PFSK-1 (cell line): ENCODE data around the gene PPP1R8.

Experiments used
- FOXP2 ChIP-seq: optimal IDR thresholded peaks from 2 replicates; pipeline ENCODE3; 2011; ENCODE audit warnings: borderline replicate concordance, control low read depth, inconsistent platforms; ENCODE audit not compliant: insufficient read depth; ENCODE audit errors: extremely low read length, extremely low read depth
- POLR2AphosphoS5 ChIP-seq: IDR thresholded peaks from 2 replicates; pipeline ENCODE4 v1.6.1; 2012; ENCODE audit warnings: low read depth, mild to moderate bottlenecking, control low read depth, low read length, moderate library complexity
- REST ChIP-seq, 2 experiments: IDR thresholded peaks; 2 replicates each; pipeline versions ENCODE4 v1.6.1 to v1.8.0; 2011 to 2012; ENCODE audit warnings: low read depth in 2 of 2, low read length in 2 of 2, control low read depth in 1 of 2, inconsistent platforms in 1 of 2, mild to moderate bottlenecking in 1 of 2, moderate library complexity in 1 of 2; ENCODE audit not compliant: insufficient read depth in 1 of 2
- SIN3A ChIP-seq: IDR thresholded peaks from 2 replicates; pipeline ENCODE4 v1.6.1; 2012; ENCODE audit warnings: mild to moderate bottlenecking, low read length, moderate library complexity, borderline replicate concordance; ENCODE audit not compliant: insufficient read depth
- TAF1 ChIP-seq: IDR thresholded peaks from 2 replicates; pipeline ENCODE4 v1.6.1; 2012; ENCODE audit warnings: low read length, control low read depth, borderline replicate concordance; ENCODE audit not compliant: insufficient read depth

Gene PPP1R8

GRCh38 chr1:27883536-27883935 is 53.0 kb downstream of the PPP1R8 start:
- TF ChIP-seq POLR2AphosphoS5 (no peak), TAF1 (no peak), FOXP2 (no peak), SIN3A (no peak), REST (IDR thresholded peaks at IDR 0.05; ENCODE audit: insufficient read depth in 1 of 2, low read depth in 2 of 2, low read length in 2 of 2) (no peak)

- TF ChIP-seq FOXP2 (no peak), POLR2AphosphoS5 (no peak), REST (IDR thresholded peaks at IDR 0.05; ENCODE audit: insufficient read depth in 1 of 2, low read depth in 2 of 2, low read length in 2 of 2) (no peak)
Measured at GRCh38 chr1:27884006-27884954, 53.7 kb downstream of the PPP1R8 start.

GRCh38 chr1:27885114-27885528 is 54.5 kb downstream of the PPP1R8 start:
- no peak for TF ChIP-seq SIN3A
- no peak for TF ChIP-seq REST (IDR thresholded peaks at IDR 0.05; ENCODE audit: insufficient read depth in 1 of 2, low read depth in 2 of 2, low read length in 2 of 2)
- no peak for TF ChIP-seq FOXP2
- TF ChIP-seq TAF1, result no peak
- TF ChIP-seq POLR2AphosphoS5, result no peak

GRCh38 chr1:27885621-27886352 is 55.2 kb downstream of the PPP1R8 start:
- TF ChIP-seq TAF1 (no peak), POLR2AphosphoS5 (no peak), FOXP2 (no peak), REST (IDR thresholded peaks at IDR 0.05; ENCODE audit: insufficient read depth in 1 of 2, low read depth in 2 of 2, low read length in 2 of 2) (no peak), SIN3A (no peak)
